Measurements from ENCODE around the gene HERPUD2. TPM values are rescaled to one million over a fixed set of nuclear protein-coding genes. Genes with fewer than 3 reads are reported as not detected.
"Not testable (repeated sequence)": the region's sequence is repeated elsewhere in the genome, so short reads cannot be mapped to it uniquely, and the experiment has no call there.

HERPUD2 gene
- total RNA-seq, 1 donor from 2014 or later: 28.0 TPM

GRCh38 chr7:35691827-35692307, 3.1 kb downstream of the HERPUD2 start:
- Histone ChIP-seq H3K4me2 (ENCODE audit: low read length) (peak overlapping the region; percentile 99), H3K9me3 (ENCODE audit: insufficient read depth, low read depth, low read length) (no peaks in the 10 kb centered on the region), H3K36me3 (ENCODE audit: insufficient read depth, low read length) (no peaks in the 10 kb centered on the region), H3K9ac (ENCODE audit: low read length) (no peak overlapping the region), H3K79me2 (ENCODE audit: insufficient read depth, low read length) (peaks cover 90% of the 10 kb centered on the region), H3K4me3 (ENCODE audit: insufficient read depth, low read depth, low read length) (peak overlapping the region; percentile 6), H3K4me1 (ENCODE audit: insufficient read depth, low read length) (peaks cover 21% of the 10 kb centered on the region), H4K20me1 (ENCODE audit: insufficient read depth, low read length) (peaks cover 37% of the 10 kb centered on the region), H3K27ac (ENCODE audit: low read depth, low read length) (no peak overlapping the region), H3K27me3 (ENCODE audit: insufficient read depth, low read length) (no peaks in the 10 kb centered on the region), H2AFZ (ENCODE audit: low read depth, low read length) (no peak overlapping the region)
- Mint-ChIP-seq H3K9me3 (ENCODE audit: unreplicated experiment) (no peaks in the 10 kb centered on the region), H3K27ac (ENCODE audit: unreplicated experiment) (no peak overlapping the region), H3K36me3 (ENCODE audit: low read depth, unreplicated experiment) (peaks cover 5% of the 10 kb centered on the region), H3K27me3 (ENCODE audit: low read depth, unreplicated experiment) (no peaks in the 10 kb centered on the region), H3K4me1 (ENCODE audit: low read depth, unreplicated experiment) (peaks cover 36% of the 10 kb centered on the region), H3K4me3 (ENCODE audit: unreplicated experiment) (peak overlapping the region; percentile 98)
- no peak for FAIRE-seq
- no peak for DNase-seq (ENCODE audit: low read depth)
- TF ChIP-seq CTCF (IDR thresholded peaks at IDR 0.05; ENCODE audit: insufficient read depth, low read depth, low read length) (no peak), EZH2 (IDR thresholded peaks at IDR 0.05; ENCODE audit: insufficient read depth, low read length) (no peak)

- Histone ChIP-seq H3K4me3 (ENCODE audit: insufficient read depth, low read depth, low read length) (peak overlapping the region; percentile 6), H2AFZ (ENCODE audit: low read depth, low read length) (no peak overlapping the region), H4K20me1 (ENCODE audit: insufficient read depth, low read length) (peaks cover 38% of the 10 kb centered on the region), H3K9me3 (ENCODE audit: insufficient read depth, low read depth, low read length) (no peaks in the 10 kb centered on the region), H3K79me2 (ENCODE audit: insufficient read depth, low read length) (peaks cover 92% of the 10 kb centered on the region), H3K27ac (ENCODE audit: low read depth, low read length) (no peak overlapping the region), H3K27me3 (ENCODE audit: insufficient read depth, low read length) (no peaks in the 10 kb centered on the region), H3K36me3 (ENCODE audit: insufficient read depth, low read length) (no peaks in the 10 kb centered on the region), H3K9ac (ENCODE audit: low read length) (no peak overlapping the region), H3K4me1 (ENCODE audit: insufficient read depth, low read length) (peaks cover 20% of the 10 kb centered on the region), H3K4me2 (ENCODE audit: low read length) (peak overlapping the region; percentile 99)
- peaks cover 5% of the 10 kb centered on the region for H3K36me3 Mint-ChIP-seq (ENCODE audit: low read depth, unreplicated experiment)
- H3K4me1 Mint-ChIP-seq (ENCODE audit: low read depth, unreplicated experiment): peaks cover 31% of the 10 kb centered on the region
- H3K9me3 Mint-ChIP-seq (ENCODE audit: unreplicated experiment): no peaks in the 10 kb centered on the region
- no peak for TF ChIP-seq CTCF (IDR thresholded peaks at IDR 0.05; ENCODE audit: insufficient read depth, low read depth, low read length)
- TF ChIP-seq EZH2 (IDR thresholded peaks at IDR 0.05; ENCODE audit: insufficient read depth, low read length): no peak
- H3K27ac Mint-ChIP-seq (ENCODE audit: unreplicated experiment): no peak overlapping the region
- no peak for FAIRE-seq
- no peaks in the 10 kb centered on the region for H3K27me3 Mint-ChIP-seq (ENCODE audit: low read depth, unreplicated experiment)
- no peak for DNase-seq (ENCODE audit: low read depth)
- peak overlapping the region; percentile 98 for H3K4me3 Mint-ChIP-seq (ENCODE audit: unreplicated experiment)
Observed at GRCh38 chr7:35691366-35691765, 3.6 kb downstream of the HERPUD2 start.

GRCh38 chr7:35690614-35691013, 4.3 kb downstream of the HERPUD2 start:
- H2AFZ ChIP-seq (ENCODE audit: low read depth, low read length); H3K27me3 ChIP-seq (ENCODE audit: insufficient read depth, low read length); H3K9me3 Mint-ChIP-seq (ENCODE audit: unreplicated experiment); H3K27ac ChIP-seq (ENCODE audit: low read depth, low read length); DNase-seq (ENCODE audit: low read depth); H3K4me3 ChIP-seq (ENCODE audit: insufficient read depth, low read depth, low read length); H3K36me3 Mint-ChIP-seq (ENCODE audit: low read depth, unreplicated experiment); H3K27me3 Mint-ChIP-seq (ENCODE audit: low read depth, unreplicated experiment); H3K9me3 ChIP-seq (ENCODE audit: insufficient read depth, low read depth, low read length); H3K36me3 ChIP-seq (ENCODE audit: insufficient read depth, low read length); FAIRE-seq; H3K9ac ChIP-seq (ENCODE audit: low read length); H3K27ac Mint-ChIP-seq (ENCODE audit: unreplicated experiment): not testable (repeated sequence)
- peak overlapping the region; percentile 99 for H3K4me2 ChIP-seq (ENCODE audit: low read length)
- Mint-ChIP-seq H3K4me1 (ENCODE audit: low read depth, unreplicated experiment) (peaks cover 29% of the 10 kb centered on the region), H3K4me3 (ENCODE audit: unreplicated experiment) (peak overlapping the region; percentile 98)
- peaks cover 15% of the 10 kb centered on the region for H3K4me1 ChIP-seq (ENCODE audit: insufficient read depth, low read length)
- peaks cover 89% of the 10 kb centered on the region for H3K79me2 ChIP-seq (ENCODE audit: insufficient read depth, low read length)
- H4K20me1 ChIP-seq (ENCODE audit: insufficient read depth, low read length): peaks cover 38% of the 10 kb centered on the region

Data from astrocyte (in vitro differentiated cells and primary cell).